ENCODE data around the gene FOXP4.

The FOXP4 gene

GRCh38 chr6:41511443-41512060 is 34.6 kb upstream of the FOXP4 start:
- Mint-ChIP-seq H3K9me3 (no peaks in the 10 kb centered on the region), H3K27ac (no peak overlapping the region), H3K36me3 (ENCODE audit: low read depth) (no peaks in the 10 kb centered on the region), H3K4me3 (no peak overlapping the region), H3K4me1 (ENCODE audit: low read depth) (no peaks in the 10 kb centered on the region), H3K27me3 (peaks cover 50% of the 10 kb centered on the region)
- intact Hi-C loops (cut with micrococcal nuclease), result no loop called here

GRCh38 chr6:41512146-41512701 is 34.0 kb upstream of the FOXP4 start:
- no peak overlapping the region for H3K27ac Mint-ChIP-seq

GRCh38 chr6:41515995-41516394 is 30.2 kb upstream of the FOXP4 start:
- Mint-ChIP-seq H3K27ac (no peak overlapping the region), H3K9me3 (no peaks in the 10 kb centered on the region), H3K27me3 (peaks cover 31% of the 10 kb centered on the region), H3K36me3 (ENCODE audit: low read depth) (no peaks in the 10 kb centered on the region), H3K4me3 (no peak overlapping the region), H3K4me1 (ENCODE audit: low read depth) (no peaks in the 10 kb centered on the region)
- intact Hi-C loops (cut with micrococcal nuclease), result no loop called here

More at GRCh38 chr6:41512146-41512701, 34.0 kb upstream of the FOXP4 start:
- Mint-ChIP-seq H3K4me1 (ENCODE audit: low read depth) (no peaks in the 10 kb centered on the region), H3K36me3 (ENCODE audit: low read depth) (no peaks in the 10 kb centered on the region), H3K27me3 (peaks cover 47% of the 10 kb centered on the region), H3K4me3 (no peak overlapping the region), H3K9me3 (no peaks in the 10 kb centered on the region)
- intact Hi-C loops (cut with micrococcal nuclease), result no loop called here

GRCh38 chr6:41518118-41518517 is 28.1 kb upstream of the FOXP4 start:
- Mint-ChIP-seq H3K27me3 (peaks cover 42% of the 10 kb centered on the region), H3K36me3 (ENCODE audit: low read depth) (no peaks in the 10 kb centered on the region), H3K9me3 (no peaks in the 10 kb centered on the region), H3K4me3 (no peak overlapping the region), H3K27ac (no peak overlapping the region), H3K4me1 (ENCODE audit: low read depth) (no peaks in the 10 kb centered on the region)
- intact Hi-C loops (cut with micrococcal nuclease), result no loop called here

- peaks cover 38% of the 10 kb centered on the region for H3K27me3 Mint-ChIP-seq
- H3K36me3 Mint-ChIP-seq (ENCODE audit: low read depth), result no peaks in the 10 kb centered on the region
- H3K4me1 Mint-ChIP-seq (ENCODE audit: low read depth), result no peaks in the 10 kb centered on the region
- intact Hi-C loops (cut with micrococcal nuclease), result no loop called here
- no peaks in the 10 kb centered on the region for H3K9me3 Mint-ChIP-seq
- H3K4me3 Mint-ChIP-seq, result no peak overlapping the region
- H3K27ac Mint-ChIP-seq, result no peak overlapping the region
Observed at GRCh38 chr6:41519305-41519744, 26.9 kb upstream of the FOXP4 start.

- no peak overlapping the region for H3K27ac Mint-ChIP-seq
- H3K4me1 Mint-ChIP-seq (ENCODE audit: low read depth), result no peaks in the 10 kb centered on the region
- no peaks in the 10 kb centered on the region for H3K9me3 Mint-ChIP-seq
- H3K4me3 Mint-ChIP-seq, result no peak overlapping the region
- no peaks in the 10 kb centered on the region for H3K36me3 Mint-ChIP-seq (ENCODE audit: low read depth)
- intact Hi-C loops (cut with micrococcal nuclease), result no loop called here
- H3K27me3 Mint-ChIP-seq, result peaks cover 39% of the 10 kb centered on the region
Observed at GRCh38 chr6:41519745-41520699, 26.2 kb upstream of the FOXP4 start.

- H3K36me3 Mint-ChIP-seq (ENCODE audit: low read depth), result no peaks in the 10 kb centered on the region
- H3K9me3 Mint-ChIP-seq, result no peaks in the 10 kb centered on the region
- no peak overlapping the region for H3K4me3 Mint-ChIP-seq
- intact Hi-C loops (cut with micrococcal nuclease), result no loop called here
- no peak overlapping the region for H3K27ac Mint-ChIP-seq
- peaks cover 45% of the 10 kb centered on the region for H3K27me3 Mint-ChIP-seq
- no peaks in the 10 kb centered on the region for H3K4me1 Mint-ChIP-seq (ENCODE audit: low read depth)
Observed at GRCh38 chr6:41522780-41523548, 23.2 kb upstream of the FOXP4 start.

- no peak overlapping the region for H3K4me3 Mint-ChIP-seq
- intact Hi-C loops (cut with micrococcal nuclease), result no loop called here
- no peaks in the 10 kb centered on the region for H3K9me3 Mint-ChIP-seq
- no peaks in the 10 kb centered on the region for H3K4me1 Mint-ChIP-seq (ENCODE audit: low read depth)
- no peaks in the 10 kb centered on the region for H3K36me3 Mint-ChIP-seq (ENCODE audit: low read depth)
- H3K27ac Mint-ChIP-seq, result no peak overlapping the region
- H3K27me3 Mint-ChIP-seq, result peaks cover 53% of the 10 kb centered on the region
Observed at GRCh38 chr6:41523915-41524633, 22.1 kb upstream of the FOXP4 start.

GRCh38 chr6:41524634-41525011 is 21.6 kb upstream of the FOXP4 start:
- H3K4me1 Mint-ChIP-seq (ENCODE audit: low read depth), result no peaks in the 10 kb centered on the region
- H3K9me3 Mint-ChIP-seq, result no peaks in the 10 kb centered on the region
- intact Hi-C loops (cut with micrococcal nuclease), result no loop called here
- no peak overlapping the region for H3K4me3 Mint-ChIP-seq
- no peak overlapping the region for H3K27ac Mint-ChIP-seq
- H3K27me3 Mint-ChIP-seq, result peaks cover 59% of the 10 kb centered on the region
- H3K36me3 Mint-ChIP-seq (ENCODE audit: low read depth), result no peaks in the 10 kb centered on the region

GRCh38 chr6:41527721-41528408 is 18.3 kb upstream of the FOXP4 start:
- Mint-ChIP-seq H3K9me3 (no peaks in the 10 kb centered on the region), H3K27ac (no peak overlapping the region), H3K36me3 (ENCODE audit: low read depth) (no peaks in the 10 kb centered on the region), H3K4me1 (ENCODE audit: low read depth) (peaks cover 10% of the 10 kb centered on the region), H3K27me3 (peaks cover 67% of the 10 kb centered on the region), H3K4me3 (no peak overlapping the region)
- intact Hi-C loops (cut with micrococcal nuclease), result no loop called here

GRCh38 chr6:41528409-41528963 is 17.7 kb upstream of the FOXP4 start:
- Mint-ChIP-seq H3K27ac (no peak overlapping the region), H3K27me3 (peaks cover 70% of the 10 kb centered on the region), H3K4me1 (ENCODE audit: low read depth) (peaks cover 10% of the 10 kb centered on the region), H3K9me3 (no peaks in the 10 kb centered on the region), H3K36me3 (ENCODE audit: low read depth) (no peaks in the 10 kb centered on the region), H3K4me3 (no peak overlapping the region)
- intact Hi-C loops (cut with micrococcal nuclease), result no loop called here

GRCh38 chr6:41529049-41529448 is 17.1 kb upstream of the FOXP4 start:
- Mint-ChIP-seq H3K4me1 (ENCODE audit: low read depth) (peaks cover 10% of the 10 kb centered on the region), H3K27me3 (peaks cover 70% of the 10 kb centered on the region), H3K36me3 (ENCODE audit: low read depth) (no peaks in the 10 kb centered on the region), H3K4me3 (no peak overlapping the region), H3K27ac (no peak overlapping the region), H3K9me3 (no peaks in the 10 kb centered on the region)
- intact Hi-C loops (cut with micrococcal nuclease), result no loop called here

- Mint-ChIP-seq H3K36me3 (ENCODE audit: low read depth) (no peaks in the 10 kb centered on the region), H3K27me3 (peaks cover 70% of the 10 kb centered on the region), H3K27ac (no peak overlapping the region), H3K4me3 (no peak overlapping the region), H3K9me3 (no peaks in the 10 kb centered on the region), H3K4me1 (ENCODE audit: low read depth) (peaks cover 10% of the 10 kb centered on the region)
- intact Hi-C loops (cut with micrococcal nuclease), result no loop called here
Observed at GRCh38 chr6:41529970-41530369, 16.2 kb upstream of the FOXP4 start.
